ENCODE results near the gene LMO3.

Gene LMO3

GRCh38 chr12:16602412-16602811 lies 3.5 kb downstream of the LMO3 start:
- peaks cover 8% of the 10 kb centered on the region for H3K4me1 ChIP-seq (ENCODE audit: low read depth, poor library complexity, severe bottlenecking)

DNA sequence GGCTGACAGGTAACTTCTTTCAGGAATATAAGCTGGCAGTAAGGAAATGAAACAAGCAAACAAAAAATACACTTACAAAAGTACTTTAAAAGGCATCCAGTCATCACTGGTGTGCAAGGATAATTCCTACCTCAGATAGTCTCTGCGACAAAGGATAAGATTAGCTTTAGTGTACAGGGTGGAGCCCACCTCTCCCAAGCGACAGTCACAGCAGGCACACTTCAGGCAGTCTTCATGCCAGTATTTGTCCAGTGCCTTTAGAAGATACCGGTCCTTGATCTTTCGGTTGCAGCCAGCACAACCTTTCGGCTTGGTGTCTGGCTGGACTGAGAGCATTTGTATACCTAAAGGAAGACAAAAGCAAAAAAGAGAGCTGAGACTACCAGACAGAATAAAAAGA lies 5.4 kb downstream of the LMO3 start:
- no peaks in the 10 kb centered on the region for H3K79me2 ChIP-seq (ENCODE audit: insufficient read depth, low read depth)
- TF ChIP-seq CTCF (conservative IDR thresholded peaks at IDR 0.05; ENCODE audit: low read depth, low read length): no peak

More at GRCh38 chr12:16602412-16602811, 3.5 kb downstream of the LMO3 start:
- Histone ChIP-seq H4K20me1 (ENCODE audit: insufficient read depth) (no peaks in the 10 kb centered on the region), H2AFZ (ENCODE audit: low read depth) (no peak overlapping the region), H3K9ac (no peak overlapping the region), H3K4me3 (IDR thresholded peaks at IDR 0.05; ENCODE audit: insufficient read depth, low read depth, low read length) (no peak overlapping the region), H3K27me3 (ENCODE audit: insufficient read depth, low read depth) (no peaks in the 10 kb centered on the region), H3K36me3 (ENCODE audit: insufficient read depth) (no peaks in the 10 kb centered on the region), H3K79me2 (ENCODE audit: insufficient read depth, low read depth) (no peaks in the 10 kb centered on the region), H3K27ac (no peak overlapping the region), H3K4me2 (no peak overlapping the region)
- TF ChIP-seq CTCF (conservative IDR thresholded peaks at IDR 0.05; ENCODE audit: low read depth, low read length): no peak

GRCh38 chr12:16599081-16599480 lies 6.9 kb downstream of the LMO3 start:
- no peak overlapping the region for H3K9ac ChIP-seq
- H2AFZ ChIP-seq (ENCODE audit: low read depth): no peak overlapping the region
- H4K20me1 ChIP-seq (ENCODE audit: insufficient read depth): no peaks in the 10 kb centered on the region
- no peak overlapping the region for H3K4me2 ChIP-seq
- H3K27me3 ChIP-seq (ENCODE audit: insufficient read depth, low read depth): no peaks in the 10 kb centered on the region
- no peaks in the 10 kb centered on the region for H3K4me1 ChIP-seq (ENCODE audit: low read depth, poor library complexity, severe bottlenecking)
- H3K27ac ChIP-seq: no peak overlapping the region
- no peak overlapping the region for H3K4me3 ChIP-seq (IDR thresholded peaks at IDR 0.05; ENCODE audit: insufficient read depth, low read depth, low read length)
- H3K36me3 ChIP-seq (ENCODE audit: insufficient read depth): no peaks in the 10 kb centered on the region
- H3K79me2 ChIP-seq (ENCODE audit: insufficient read depth, low read depth): no peaks in the 10 kb centered on the region
- TF ChIP-seq CTCF (conservative IDR thresholded peaks at IDR 0.05; ENCODE audit: low read depth, low read length): no peak

More for the DNA sequence above, 5.4 kb downstream of the LMO3 start:
- H3K27me3 ChIP-seq (ENCODE audit: insufficient read depth, low read depth): no peaks in the 10 kb centered on the region
- no peak overlapping the region for H3K27ac ChIP-seq
- H3K4me3 ChIP-seq (IDR thresholded peaks at IDR 0.05; ENCODE audit: insufficient read depth, low read depth, low read length): no peak overlapping the region
- H3K36me3 ChIP-seq (ENCODE audit: insufficient read depth): no peaks in the 10 kb centered on the region
- no peaks in the 10 kb centered on the region for H4K20me1 ChIP-seq (ENCODE audit: insufficient read depth)
- H2AFZ ChIP-seq (ENCODE audit: low read depth): no peak overlapping the region
- no peak overlapping the region for H3K4me2 ChIP-seq
- no peak overlapping the region for H3K9ac ChIP-seq
- no peaks in the 10 kb centered on the region for H3K4me1 ChIP-seq (ENCODE audit: low read depth, poor library complexity, severe bottlenecking)

- H3K27me3 ChIP-seq (ENCODE audit: insufficient read depth, low read depth): no peaks in the 10 kb centered on the region
Measured at GRCh38 chr12:16594797-16595196, 11.2 kb downstream of the LMO3 start.

More at GRCh38 chr12:16594797-16595196, 11.2 kb downstream of the LMO3 start:
- Histone ChIP-seq H3K27ac (no peak overlapping the region), H3K9ac (no peak overlapping the region), H3K4me3 (IDR thresholded peaks at IDR 0.05; ENCODE audit: insufficient read depth, low read depth, low read length) (no peak overlapping the region), H3K4me1 (ENCODE audit: low read depth, poor library complexity, severe bottlenecking) (no peaks in the 10 kb centered on the region), H4K20me1 (ENCODE audit: insufficient read depth) (no peaks in the 10 kb centered on the region), H3K4me2 (no peak overlapping the region), H3K79me2 (ENCODE audit: insufficient read depth, low read depth) (no peaks in the 10 kb centered on the region), H2AFZ (ENCODE audit: low read depth) (no peak overlapping the region), H3K36me3 (ENCODE audit: insufficient read depth) (no peaks in the 10 kb centered on the region)
- TF ChIP-seq CTCF (conservative IDR thresholded peaks at IDR 0.05; ENCODE audit: low read depth, low read length): no peak

Data from KMS-11 (cell line).